Stimulated activated naive B cell treated with anti-CD40 and anti-IgM and Interleukin-4, amounts not matched to agents 10 μg/mL and 1 μg/mL and 100 μg/mL, for 72 hours (primary cell): Measurements from ENCODE around the gene HHEX.
"Not testable (repeated sequence)": the region's sequence is repeated elsewhere in the genome, so short reads cannot be mapped to it uniquely, and the experiment has no call there.

Experiments used
- ATAC-seq, 2 donors: fragments of 150-1000 bp; cut with Tn5 transposase; replicated peaks; 2 replicates each; pipeline ENCODE4 v1.10.0; 2021; ENCODE audit warnings: moderate library complexity in 1 of 2
- DNase-seq: peaks from one replicate; pipeline ENCODE4 v3.0.0; 2021
- H3K27ac Mint-ChIP-seq: one replicate; pipeline ENCODE4 v1.8.0; 2022; ENCODE audit warnings: mild to moderate bottlenecking, mixed read lengths
- H3K27me3 Mint-ChIP-seq, 2 donors: one replicate each; pipeline ENCODE4 v1.8.0; 2022; ENCODE audit warnings: mixed read lengths in 2 of 2
- H3K36me3 Mint-ChIP-seq, 2 donors: one replicate each; pipeline ENCODE4 v1.8.0; 2022; ENCODE audit warnings: mixed read lengths in 2 of 2, mild to moderate bottlenecking in 1 of 2
- H3K4me1 Mint-ChIP-seq, 2 donors: one replicate each; pipeline ENCODE4 v1.8.0; 2022; ENCODE audit warnings: mixed read lengths in 2 of 2, mild to moderate bottlenecking in 1 of 2
- H3K4me3 Mint-ChIP-seq, 2 donors: one replicate each; pipeline ENCODE4 v1.8.0; 2022; ENCODE audit warnings: mild to moderate bottlenecking in 2 of 2, mixed read lengths in 2 of 2, moderate library complexity in 1 of 2
- H3K9me3 Mint-ChIP-seq, 2 donors: one replicate each; pipeline ENCODE4 v1.8.0; 2022; ENCODE audit warnings: mixed read lengths in 2 of 2, mild to moderate bottlenecking in 1 of 2

The HHEX gene

DNA sequence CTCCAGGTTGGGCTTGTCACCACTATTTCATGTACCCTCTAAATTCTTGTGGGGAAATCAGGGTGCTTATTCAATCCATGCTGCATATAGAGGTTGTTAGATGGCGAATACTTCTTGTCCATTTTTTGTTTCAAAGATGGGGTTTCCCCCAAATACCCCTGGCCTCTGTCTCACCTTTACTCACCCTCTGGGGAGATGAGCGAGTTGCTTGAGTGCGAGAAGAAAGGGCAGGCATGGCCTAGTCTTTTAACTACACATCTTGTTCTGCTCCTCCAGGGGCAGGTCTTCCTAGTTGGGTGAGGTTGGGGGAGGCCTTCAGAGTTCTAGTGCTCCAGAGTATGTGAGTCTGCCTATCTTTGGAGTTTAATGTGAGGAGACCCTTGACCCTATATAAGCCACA is 46.2 kb downstream of the HHEX start:
- H3K4me3 Mint-ChIP-seq, result no peak overlapping the region
- no peaks in the 10 kb centered on the region for H3K27me3 Mint-ChIP-seq
- peaks cover 0 to 4% of the 10 kb centered on the region in 2 donors for H3K9me3 Mint-ChIP-seq
- peaks cover 2 to 11% of the 10 kb centered on the region in 2 donors for H3K36me3 Mint-ChIP-seq
- DNase-seq (peak; percentile 42), ATAC-seq (peak; percentile 90 to 91)
- H3K27ac Mint-ChIP-seq, result peak overlapping the region; percentile 11
- H3K4me1 Mint-ChIP-seq, result peaks cover 33 to 54% of the 10 kb centered on the region in 2 donors

DNA sequence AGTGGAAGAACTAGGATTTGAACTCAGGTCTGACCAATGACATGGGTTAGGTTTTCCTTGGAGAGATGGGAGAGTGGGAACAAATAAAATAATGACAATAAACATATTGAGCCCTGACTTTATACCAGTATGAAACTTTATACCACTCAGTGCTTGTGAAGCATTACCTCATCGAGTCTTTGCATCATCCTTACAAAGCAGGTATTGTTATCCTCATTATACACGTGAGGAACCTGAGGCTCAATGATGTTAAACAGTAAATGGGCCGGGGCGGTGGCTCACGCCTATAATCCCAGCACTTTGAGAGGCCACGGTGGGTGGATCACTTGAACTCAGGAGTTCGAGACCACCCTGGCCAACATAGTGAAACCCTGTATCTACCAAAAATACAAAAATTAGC is 47.7 kb downstream of the HHEX start:
- H3K27me3 Mint-ChIP-seq, result no peaks in the 10 kb centered on the region
- no peak overlapping the region for H3K4me3 Mint-ChIP-seq
- DNase-seq, result no peak
- no peak for ATAC-seq
- H3K27ac Mint-ChIP-seq, result no peak overlapping the region
- H3K9me3 Mint-ChIP-seq, result peaks cover 0 to 4% of the 10 kb centered on the region in 2 donors
- H3K36me3 Mint-ChIP-seq, result peaks cover 2 to 11% of the 10 kb centered on the region in 2 donors
- H3K4me1 Mint-ChIP-seq, result peaks cover 36 to 58% of the 10 kb centered on the region in 2 donors

GRCh38 chr10:92740762-92741161 is 51.0 kb downstream of the HHEX start:
- peak overlapping the region; percentile 48 for H3K27ac Mint-ChIP-seq
- DNase-seq (no peak), ATAC-seq (peak in 1 of 2 donors; percentile 26)
- peaks cover 0 to 4% of the 10 kb centered on the region in 2 donors for H3K9me3 Mint-ChIP-seq
- H3K27me3 Mint-ChIP-seq, result no peaks in the 10 kb centered on the region
- H3K4me1 Mint-ChIP-seq, result peaks cover 45 to 53% of the 10 kb centered on the region in 2 donors
- H3K4me3 Mint-ChIP-seq, result no peak overlapping the region
- H3K36me3 Mint-ChIP-seq, result peaks cover 2 to 11% of the 10 kb centered on the region in 2 donors

GRCh38 chr10:92741741-92742140 is 52.0 kb downstream of the HHEX start:
- not testable (repeated sequence) for H3K9me3 Mint-ChIP-seq, H3K27me3 Mint-ChIP-seq, DNase-seq
- H3K4me1 Mint-ChIP-seq, result peaks cover 42 to 51% of the 10 kb centered on the region in 2 donors
- peak overlapping the region; percentile 84 for H3K27ac Mint-ChIP-seq
- H3K36me3 Mint-ChIP-seq, result peaks cover 2 to 11% of the 10 kb centered on the region in 2 donors
- peak overlapping the region in 1 of 2 donors; percentile 17 for H3K4me3 Mint-ChIP-seq
- ATAC-seq, result peak; percentile 21 to 24

GRCh38 chr10:92742331-92743228 is 52.8 kb downstream of the HHEX start:
- peaks cover 46 to 60% of the 10 kb centered on the region in 2 donors for H3K4me1 Mint-ChIP-seq
- peak overlapping the region; percentile 23 to 60 for H3K4me3 Mint-ChIP-seq
- peak overlapping the region; percentile 89 for H3K27ac Mint-ChIP-seq
- peaks cover 2 to 11% of the 10 kb centered on the region in 2 donors for H3K36me3 Mint-ChIP-seq
- H3K9me3 Mint-ChIP-seq, result peaks cover 2 to 8% of the 10 kb centered on the region in 2 donors
- ATAC-seq (peak; percentile 95 to 97), DNase-seq (peak; percentile 64)
- no peaks in the 10 kb centered on the region for H3K27me3 Mint-ChIP-seq
